GM19025 (cell line): ENCODE results near the gene GPM6B.

Experiments
- ATAC-seq: cut with Tn5 transposase; IDR thresholded peaks from one replicate; pipeline ENCODE4 v1.9.1; 2021; ENCODE audit warnings: mild to moderate bottlenecking, low read depth, moderate library complexity; ENCODE audit not compliant: unreplicated experiment

The GPM6B gene

GRCh38 chrX:13825178-13825762 is 8.4 kb upstream of the GPM6B start:
- ATAC-seq, result no peak

- ATAC-seq, result no peak
Observed at GRCh38 chrX:13824746-13825145, 7.9 kb upstream of the GPM6B start.

DNA sequence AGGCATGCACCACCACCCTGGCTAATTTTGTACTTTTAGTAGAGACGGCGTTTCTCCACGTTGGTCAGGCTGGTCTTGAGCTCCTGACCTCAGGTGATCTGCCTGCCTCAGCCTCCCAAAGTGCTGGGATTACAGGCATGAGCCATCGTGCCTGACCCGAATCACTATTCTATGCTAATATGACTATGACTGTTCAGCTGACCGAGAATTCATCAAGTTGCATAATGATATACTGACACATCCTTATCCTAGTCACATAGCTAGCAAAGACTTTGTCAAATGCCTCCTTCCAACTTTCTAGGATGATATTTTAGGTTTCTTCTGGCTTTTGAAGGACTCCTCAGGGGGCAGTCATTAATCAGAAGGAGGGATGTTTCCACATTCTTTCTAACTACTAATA is 4.8 kb upstream of the GPM6B start:
- ATAC-seq, result no peak

DNA sequence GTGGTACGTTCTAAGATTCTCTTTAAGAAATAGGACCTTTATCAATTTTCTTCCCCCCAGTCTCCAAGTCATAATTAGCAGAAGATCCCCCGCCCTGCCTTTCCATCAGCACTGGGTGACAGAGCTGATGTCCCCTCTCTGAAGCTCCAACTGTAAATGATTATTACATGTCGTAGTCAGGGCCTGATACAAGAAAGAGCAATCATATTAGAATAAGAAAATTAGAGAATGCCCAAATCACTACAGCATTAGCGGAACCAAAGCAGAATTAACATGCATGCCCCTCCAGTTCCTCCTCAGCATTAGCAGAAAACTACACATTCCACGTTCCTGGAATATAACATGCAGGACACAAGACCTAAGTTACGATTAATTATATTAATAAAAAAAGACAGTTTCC is 717 bp downstream of the GPM6B start:
- ATAC-seq, result no peak

DNA sequence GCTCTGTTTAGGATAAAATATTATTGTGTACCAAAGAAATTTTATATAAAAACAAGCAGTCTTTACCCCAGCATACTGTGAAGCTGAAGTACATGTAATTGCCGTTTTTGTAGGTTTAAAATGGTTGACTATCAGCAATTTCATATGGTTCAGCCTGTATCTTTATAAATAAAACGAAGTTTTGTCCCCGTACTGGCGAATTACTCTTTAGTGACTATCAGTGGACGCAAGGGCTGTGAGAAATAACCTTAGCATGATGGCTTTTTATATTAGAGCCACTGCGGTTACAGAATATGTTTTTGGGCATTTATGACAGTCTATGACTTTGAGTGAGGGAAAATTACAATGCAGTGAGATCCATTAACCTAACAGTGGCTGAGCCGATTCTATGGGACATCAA is 1.2 kb downstream of the GPM6B start:
- no peak for ATAC-seq

DNA sequence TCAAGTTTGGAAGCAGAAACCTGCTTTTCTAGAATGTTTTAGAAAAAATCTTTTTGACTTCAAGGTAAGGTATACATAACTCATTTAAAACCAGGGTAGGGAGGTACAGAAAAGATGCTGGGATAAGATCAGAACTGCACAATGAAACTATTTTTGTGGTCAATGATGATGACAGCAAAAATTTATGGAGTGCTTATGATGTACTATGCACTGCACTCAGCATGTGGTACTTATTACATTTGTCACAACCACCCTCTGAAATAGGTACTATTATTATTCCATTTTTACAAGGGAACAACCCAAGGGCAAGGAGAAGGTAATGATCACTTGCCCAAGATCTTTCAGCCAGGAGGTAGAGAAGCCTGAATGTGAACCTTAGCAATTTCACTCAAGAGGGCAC is 8.0 kb downstream of the GPM6B start:
- no peak for ATAC-seq

DNA sequence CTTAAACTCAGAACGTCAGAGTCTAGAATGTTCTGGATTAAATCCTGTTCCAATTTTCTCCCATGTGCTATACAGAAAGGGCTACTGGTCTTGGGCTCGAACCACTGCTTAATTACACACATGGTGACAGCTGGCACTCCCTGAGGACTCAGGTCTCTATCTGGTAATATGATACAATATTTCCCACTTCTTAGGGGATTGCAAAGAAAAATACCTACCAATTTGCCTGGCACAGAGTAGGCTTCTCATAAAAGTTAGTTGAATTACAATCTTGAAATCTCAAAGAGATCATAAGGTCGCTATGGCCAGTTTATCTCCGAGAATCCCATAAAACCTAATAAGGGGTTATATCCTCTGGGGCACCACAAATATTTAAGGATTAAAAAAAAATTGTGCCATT is 8.6 kb downstream of the GPM6B start:
- ATAC-seq, result no peak

DNA sequence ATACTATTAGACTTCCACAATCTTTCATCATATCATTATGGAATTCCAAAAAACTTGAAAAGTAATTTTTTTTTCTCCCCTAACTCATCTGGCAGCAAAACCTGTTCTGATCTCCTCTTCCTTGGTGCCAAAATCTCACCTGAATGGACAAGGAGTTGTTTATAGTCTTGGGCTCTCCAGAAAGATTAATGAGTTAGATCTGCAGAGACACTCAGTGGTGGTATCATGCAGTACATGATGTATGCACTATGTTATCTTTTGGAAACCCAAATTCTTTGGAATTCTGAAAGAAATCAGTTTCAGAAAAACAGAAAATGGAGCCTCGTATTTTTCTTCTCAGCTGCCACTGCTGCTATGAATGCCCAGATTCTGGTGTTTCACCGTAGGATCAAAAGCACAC is 11.7 kb downstream of the GPM6B start:
- ATAC-seq, result no peak

GRCh38 chrX:13803116-13803515 is 13.8 kb downstream of the GPM6B start:
- no peak for ATAC-seq

DNA sequence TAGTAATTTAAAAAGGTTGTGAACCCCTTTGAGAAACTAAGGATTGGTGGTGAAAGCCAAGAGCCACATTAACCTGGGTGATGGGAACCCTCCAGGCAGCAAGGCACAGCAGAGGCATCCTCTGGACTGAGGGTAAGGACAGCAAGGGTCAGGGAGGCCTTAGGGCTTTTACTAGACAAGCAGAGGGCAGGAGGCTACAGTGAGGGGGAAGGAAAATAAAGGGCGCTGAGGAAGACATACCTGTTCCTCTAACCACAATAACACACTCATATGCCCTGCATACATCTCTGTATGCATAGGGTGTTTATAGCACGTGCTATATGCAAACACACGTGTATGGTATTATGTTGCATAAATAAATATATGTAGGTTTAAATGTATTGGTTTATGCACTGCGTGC is 18.7 kb downstream of the GPM6B start:
- no peak for ATAC-seq

- ATAC-seq, result no peak
Observed at GRCh38 chrX:13797512-13797911, 19.4 kb downstream of the GPM6B start.

GRCh38 chrX:13794417-13794816 is 22.5 kb downstream of the GPM6B start:
- no peak for ATAC-seq

GRCh38 chrX:13793897-13794296 is 23.0 kb downstream of the GPM6B start:
- no peak for ATAC-seq

DNA sequence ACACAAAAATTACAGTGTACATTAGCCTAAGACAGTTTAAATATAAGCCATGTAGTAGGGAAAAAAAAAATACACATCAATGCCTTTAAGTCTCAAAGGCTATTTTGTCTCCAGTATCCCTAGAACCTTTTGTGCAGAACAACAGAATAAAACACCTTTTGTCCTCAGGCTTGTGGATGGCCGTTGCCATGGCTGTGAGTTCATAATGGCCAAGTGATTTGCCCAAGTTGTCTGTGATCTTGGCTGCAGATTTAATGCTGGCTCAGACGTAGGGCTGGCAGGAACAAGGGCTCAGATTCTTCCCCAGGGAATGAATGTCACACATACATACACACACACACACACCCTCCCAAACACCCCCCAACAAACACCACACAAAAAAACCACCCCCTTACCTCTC is 25.3 kb downstream of the GPM6B start:
- ATAC-seq, result no peak

DNA sequence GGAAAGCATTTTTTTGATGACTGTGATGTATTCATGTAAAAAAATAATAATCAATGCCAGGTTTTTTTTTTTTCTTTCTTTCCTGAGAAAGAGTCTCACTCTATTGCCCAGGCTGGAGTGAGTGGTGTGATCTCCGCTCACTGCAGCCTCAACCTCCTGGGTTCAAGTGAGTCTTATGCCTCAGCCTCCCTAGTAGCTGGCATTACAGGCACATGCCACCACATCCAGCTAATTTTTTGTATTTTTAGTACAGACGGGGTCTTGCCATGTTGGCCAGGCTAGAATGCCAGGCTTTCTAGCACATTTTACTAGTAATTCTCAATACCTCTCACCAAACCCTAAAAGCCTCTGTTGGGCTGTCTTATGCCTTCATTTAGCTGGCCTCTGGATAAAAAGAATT is 25.7 kb downstream of the GPM6B start:
- no peak for ATAC-seq

DNA sequence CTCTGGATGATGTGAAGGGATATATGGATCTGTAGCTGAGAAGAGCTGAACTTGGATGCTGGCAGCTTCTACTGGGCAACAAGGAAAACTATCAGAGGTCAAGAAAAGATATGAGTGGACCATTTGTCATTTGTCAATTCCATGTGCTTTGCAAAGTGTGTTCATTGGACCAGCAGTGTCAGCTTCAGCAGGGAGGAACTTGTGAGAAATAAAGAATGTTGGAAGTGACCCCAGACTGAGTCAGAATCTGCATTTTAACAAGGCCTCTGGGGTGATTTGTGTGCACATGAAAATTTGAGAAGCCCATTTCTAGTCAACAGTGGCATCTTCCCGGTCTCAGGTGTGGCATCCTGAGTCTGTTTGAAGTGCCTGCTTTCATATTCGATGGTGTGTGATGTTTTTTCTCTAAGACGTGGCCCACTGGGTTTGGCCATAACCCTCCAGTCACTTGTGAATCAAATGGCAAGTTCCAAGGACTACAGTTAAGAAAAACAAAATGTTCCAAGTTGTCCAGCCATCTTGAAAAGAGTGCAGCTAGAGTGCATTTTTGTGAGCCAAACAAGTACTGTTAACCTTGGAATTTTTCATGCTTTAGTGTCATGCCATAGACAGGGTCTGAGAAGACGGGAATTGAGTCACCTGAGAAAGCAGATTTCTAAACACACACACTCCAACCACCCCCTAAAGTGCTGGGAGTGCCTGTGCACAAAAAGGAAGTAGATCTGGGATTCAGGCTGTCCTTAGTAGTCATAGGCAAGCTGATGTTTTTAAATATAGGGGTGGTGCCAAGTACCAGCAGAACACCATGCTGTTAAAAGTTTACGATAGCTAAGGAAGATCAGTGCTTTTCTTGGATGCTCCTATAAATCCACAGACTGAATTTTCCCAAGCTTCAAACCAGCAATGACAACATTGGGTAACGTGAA is 26.4 kb downstream of the GPM6B start:
- no peak for ATAC-seq

DNA sequence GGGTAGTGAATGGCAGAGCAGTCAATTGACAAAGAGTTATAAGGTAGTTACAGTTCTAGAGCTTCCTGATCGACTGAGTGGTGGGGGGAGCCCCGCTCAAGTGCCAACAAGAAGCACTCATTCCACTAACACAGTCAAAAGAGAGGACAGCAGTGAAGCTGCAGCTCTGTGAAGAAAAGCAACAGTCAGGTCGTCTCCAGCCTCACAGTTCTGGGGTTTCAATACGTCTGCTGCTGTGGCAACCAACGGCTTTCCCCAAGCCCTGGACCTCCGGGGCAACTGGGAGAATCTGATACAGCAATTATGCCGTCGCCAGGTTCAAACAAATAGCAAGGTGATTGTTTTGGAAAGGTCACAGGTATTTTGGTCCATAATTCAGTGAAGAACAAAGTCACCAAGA is 30.8 kb downstream of the GPM6B start:
- no peak for ATAC-seq

- no peak for ATAC-seq
Observed at GRCh38 chrX:13780868-13781427, 35.9 kb downstream of the GPM6B start.

GRCh38 chrX:13778916-13779315 is 38.0 kb downstream of the GPM6B start:
- no peak for ATAC-seq

DNA sequence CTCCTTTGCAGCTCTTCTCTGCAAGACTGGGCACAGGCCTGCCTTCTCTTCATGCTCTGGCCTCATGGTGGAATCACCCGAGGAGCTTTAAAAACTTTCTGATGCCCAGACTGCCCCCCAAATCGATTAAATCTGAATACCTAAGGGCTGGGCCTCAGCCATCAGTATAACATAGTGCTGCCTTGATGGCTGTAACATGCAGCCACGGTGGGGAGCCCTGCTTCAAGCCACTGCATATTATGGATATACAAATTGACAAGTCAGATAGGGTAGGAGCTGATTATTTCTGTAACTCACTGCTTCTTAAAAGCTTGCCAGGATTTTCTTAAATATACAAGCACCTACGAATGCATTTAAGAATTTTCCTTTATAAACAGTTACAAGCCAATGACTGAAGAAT is 40.5 kb downstream of the GPM6B start:
- no peak for ATAC-seq

DNA sequence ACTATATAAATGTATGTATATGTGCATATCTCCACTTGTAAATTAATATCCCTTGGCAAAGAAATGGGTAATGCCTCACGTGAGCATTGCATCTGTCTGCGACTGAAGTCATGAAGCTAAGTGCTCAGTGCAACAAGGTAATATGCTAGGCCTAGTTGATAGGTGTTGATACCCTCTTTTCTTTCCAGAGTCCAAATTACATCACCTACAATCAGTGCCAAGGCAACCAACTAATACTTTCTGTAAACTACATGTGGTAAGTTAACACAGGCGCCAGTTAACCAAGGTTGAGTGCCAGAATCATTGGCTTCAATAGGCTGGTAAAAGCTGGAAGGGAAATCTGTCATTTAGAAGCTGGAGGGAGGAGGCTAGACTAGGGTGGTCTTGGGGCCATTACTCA is 41.1 kb downstream of the GPM6B start:
- ATAC-seq, result no peak

DNA sequence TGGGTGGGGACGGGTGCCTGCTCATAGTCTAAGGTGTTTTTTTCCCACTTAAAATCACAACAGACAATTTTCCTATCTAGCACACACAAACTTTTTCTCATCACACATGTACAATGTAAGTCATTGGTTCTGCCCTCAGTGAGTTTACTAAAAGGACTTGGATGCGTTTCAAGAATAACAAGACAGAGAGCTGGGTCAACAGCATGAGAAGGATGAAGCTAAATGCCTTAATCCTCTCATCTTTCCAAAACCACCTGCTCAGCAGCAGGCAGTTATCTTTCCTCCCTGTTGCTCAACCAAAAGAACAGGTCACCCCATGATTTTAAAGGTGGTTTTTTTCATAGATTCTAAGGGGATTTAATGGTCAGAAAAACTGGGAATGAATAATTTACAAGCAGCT is 42.2 kb downstream of the GPM6B start:
- ATAC-seq, result no peak
